ENCODE measurements around the gene SOX5.
A peak's percentile ranks its signal among the peaks of the same experiment; 100 is the strongest.

The SOX5 gene

GRCh38 chr12:23947395-23947794 lies 2.1 kb downstream of the SOX5 start:
- Histone ChIP-seq H3K27me3 (replicated peaks; ENCODE audit: insufficient read depth, low read length) (no peaks in the 10 kb centered on the region), H3K9me2 (replicated peaks; ENCODE audit: insufficient read depth, low read length) (no peaks in the 10 kb centered on the region), H3K9me3 (replicated peaks; ENCODE audit: insufficient read depth, low read length) (no peaks in the 10 kb centered on the region), H3F3A (ENCODE audit: insufficient read depth, low read length) (no peaks in the 10 kb centered on the region), H3K36me3 (replicated peaks; ENCODE audit: insufficient read depth, low read length) (no peaks in the 10 kb centered on the region), H3K4me3 (ENCODE audit: low read length) (no peak overlapping the region), H3K4me1 (ENCODE audit: low read length) (no peaks in the 10 kb centered on the region), H3K9ac (ENCODE audit: low read length) (no peak overlapping the region), H3K27ac (ENCODE audit: low read length) (no peak overlapping the region), H4K20me1 (ENCODE audit: insufficient read depth, low read length) (no peaks in the 10 kb centered on the region), H3K4me2 (ENCODE audit: low read depth, low read length) (no peak overlapping the region), H3K79me2 (ENCODE audit: low read length) (no peaks in the 10 kb centered on the region), H2AFZ (ENCODE audit: low read length) (no peak overlapping the region)
- TF ChIP-seq CTCF (IDR thresholded peaks at IDR 0.05; ENCODE audit: low read length) (0 out of 2 replicates have a peak, but pooled peaks have one; percentile 3), EZH2 (optimal IDR thresholded peaks at IDR 0.05; ENCODE audit: low read depth, low read length) (no peak), EZH2phosphoT487 (IDR thresholded peaks at IDR 0.05; ENCODE audit: low read length) (no peak)
- DNase-seq, result no peak

- no peak overlapping the region for H3K27ac ChIP-seq (ENCODE audit: low read length)
- H3F3A ChIP-seq (ENCODE audit: insufficient read depth, low read length), result no peaks in the 10 kb centered on the region
- DNase-seq, result no peak
- no peaks in the 10 kb centered on the region for H3K4me1 ChIP-seq (ENCODE audit: low read length)
- no peak overlapping the region for H3K9ac ChIP-seq (ENCODE audit: low read length)
- H4K20me1 ChIP-seq (ENCODE audit: insufficient read depth, low read length), result no peaks in the 10 kb centered on the region
- H2AFZ ChIP-seq (ENCODE audit: low read length), result no peak overlapping the region
- TF ChIP-seq EZH2 (optimal IDR thresholded peaks at IDR 0.05; ENCODE audit: low read depth, low read length) (no peak), CTCF (IDR thresholded peaks at IDR 0.05; ENCODE audit: low read length) (no peak), EZH2phosphoT487 (IDR thresholded peaks at IDR 0.05; ENCODE audit: low read length) (no peak)
- H3K4me3 ChIP-seq (ENCODE audit: low read length), result no peak overlapping the region
- H3K79me2 ChIP-seq (ENCODE audit: low read length), result no peaks in the 10 kb centered on the region
- H3K9me3 ChIP-seq (replicated peaks; ENCODE audit: insufficient read depth, low read length), result no peaks in the 10 kb centered on the region
- no peaks in the 10 kb centered on the region for H3K36me3 ChIP-seq (replicated peaks; ENCODE audit: insufficient read depth, low read length)
- H3K27me3 ChIP-seq (replicated peaks; ENCODE audit: insufficient read depth, low read length), result no peaks in the 10 kb centered on the region
- H3K4me2 ChIP-seq (ENCODE audit: low read depth, low read length), result no peak overlapping the region
- H3K9me2 ChIP-seq (replicated peaks; ENCODE audit: insufficient read depth, low read length), result no peaks in the 10 kb centered on the region
Observed at GRCh38 chr12:23945249-23945648, 4.2 kb downstream of the SOX5 start.

- no peak overlapping the region for H3K27ac ChIP-seq (ENCODE audit: low read length)
- no peak overlapping the region for H3K4me3 ChIP-seq (ENCODE audit: low read length)
Observed at GRCh38 chr12:23944067-23944466, 5.4 kb downstream of the SOX5 start.

More at GRCh38 chr12:23944067-23944466, 5.4 kb downstream of the SOX5 start:
- Histone ChIP-seq H4K20me1 (ENCODE audit: insufficient read depth, low read length) (no peaks in the 10 kb centered on the region), H3K27me3 (replicated peaks; ENCODE audit: insufficient read depth, low read length) (no peaks in the 10 kb centered on the region), H3K4me2 (ENCODE audit: low read depth, low read length) (no peak overlapping the region), H3K9ac (ENCODE audit: low read length) (no peak overlapping the region), H2AFZ (ENCODE audit: low read length) (no peak overlapping the region), H3K9me2 (replicated peaks; ENCODE audit: insufficient read depth, low read length) (no peaks in the 10 kb centered on the region), H3K4me1 (ENCODE audit: low read length) (no peaks in the 10 kb centered on the region), H3K79me2 (ENCODE audit: low read length) (no peaks in the 10 kb centered on the region), H3K36me3 (replicated peaks; ENCODE audit: insufficient read depth, low read length) (no peaks in the 10 kb centered on the region), H3K9me3 (replicated peaks; ENCODE audit: insufficient read depth, low read length) (no peaks in the 10 kb centered on the region), H3F3A (ENCODE audit: insufficient read depth, low read length) (no peaks in the 10 kb centered on the region)
- DNase-seq, result no peak
- TF ChIP-seq EZH2 (optimal IDR thresholded peaks at IDR 0.05; ENCODE audit: low read depth, low read length) (no peak), CTCF (IDR thresholded peaks at IDR 0.05; ENCODE audit: low read length) (no peak), EZH2phosphoT487 (IDR thresholded peaks at IDR 0.05; ENCODE audit: low read length) (no peak)

Data from MM.1S (cell line).